ENCODE measurements around the gene TXLNA.
A peak's percentile ranks its signal among the peaks of the same experiment; 100 is the strongest.
"Not testable (repeated sequence)": the region's sequence is repeated elsewhere in the genome, so short reads cannot be mapped to it uniquely, and the experiment has no call there.

TXLNA gene

DNA sequence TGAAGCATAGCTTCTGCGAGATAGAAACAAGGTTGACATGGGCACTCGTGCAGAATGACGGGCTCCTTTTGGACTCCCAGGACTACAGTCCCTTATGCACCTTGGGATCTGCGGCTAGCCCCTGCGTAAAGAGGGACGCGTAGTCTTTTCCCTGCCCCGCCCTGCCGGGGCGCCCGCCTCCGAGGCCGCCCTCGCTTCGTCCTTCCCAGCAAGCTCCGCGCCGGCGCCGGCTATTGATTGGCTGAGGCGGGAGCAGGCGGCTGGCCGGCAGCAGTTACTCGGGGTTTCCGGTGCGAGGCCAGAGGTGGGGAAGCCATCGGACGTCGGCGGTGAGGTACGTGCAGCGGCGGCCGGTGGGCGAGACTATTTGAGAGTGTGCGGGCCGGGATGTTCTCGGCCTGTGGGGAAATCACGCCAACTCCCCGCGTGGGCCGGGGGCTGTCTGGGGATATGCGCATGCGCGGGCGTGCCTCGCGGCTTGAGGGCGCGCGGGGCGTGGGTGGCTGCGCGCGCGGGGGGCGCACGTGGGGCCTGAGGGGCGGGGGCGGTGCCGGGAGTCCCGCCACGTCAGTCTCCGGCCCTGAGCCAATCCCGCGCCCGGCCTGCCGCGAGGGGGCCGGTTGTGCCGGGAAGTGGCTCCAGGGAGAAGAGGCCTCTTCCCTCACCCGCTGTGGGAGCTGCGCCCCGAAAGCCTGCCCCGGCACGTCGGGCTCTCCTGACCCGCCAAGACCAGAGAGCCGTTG, at the start of gene TXLNA:
Gene TXLNA, plus strand, starts transcription at position 233 of the 743 bp plus-strand sequence. CDS start 671 bp downstream, outside the sequence.
- DNase-seq, result peak; percentile 90

DNA sequence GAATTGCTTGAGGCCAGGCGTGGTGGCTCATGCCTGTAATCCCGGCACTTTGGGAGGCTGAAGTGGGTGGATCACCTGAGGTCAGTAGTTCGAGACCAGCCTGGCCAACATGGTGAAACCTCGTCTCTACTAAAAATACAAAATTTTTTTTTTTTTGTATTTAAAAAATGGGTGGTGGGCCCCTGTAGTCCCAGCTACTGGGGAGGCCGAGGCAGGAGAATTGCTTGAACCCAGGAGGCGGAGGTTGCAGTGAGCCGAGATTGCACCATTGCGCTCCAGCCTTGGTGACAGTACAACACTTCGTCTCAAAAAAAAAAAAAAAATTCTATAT, 45.6 kb upstream of the TXLNA start:
- not testable (repeated sequence) for DNase-seq

- DNase-seq, result no peak
Measured at GRCh38 chr1:32137111-32137510, 42.4 kb upstream of the TXLNA start.

GRCh38 chr1:32138965-32139364, 40.5 kb upstream of the TXLNA start:
- no peak for DNase-seq

DNA sequence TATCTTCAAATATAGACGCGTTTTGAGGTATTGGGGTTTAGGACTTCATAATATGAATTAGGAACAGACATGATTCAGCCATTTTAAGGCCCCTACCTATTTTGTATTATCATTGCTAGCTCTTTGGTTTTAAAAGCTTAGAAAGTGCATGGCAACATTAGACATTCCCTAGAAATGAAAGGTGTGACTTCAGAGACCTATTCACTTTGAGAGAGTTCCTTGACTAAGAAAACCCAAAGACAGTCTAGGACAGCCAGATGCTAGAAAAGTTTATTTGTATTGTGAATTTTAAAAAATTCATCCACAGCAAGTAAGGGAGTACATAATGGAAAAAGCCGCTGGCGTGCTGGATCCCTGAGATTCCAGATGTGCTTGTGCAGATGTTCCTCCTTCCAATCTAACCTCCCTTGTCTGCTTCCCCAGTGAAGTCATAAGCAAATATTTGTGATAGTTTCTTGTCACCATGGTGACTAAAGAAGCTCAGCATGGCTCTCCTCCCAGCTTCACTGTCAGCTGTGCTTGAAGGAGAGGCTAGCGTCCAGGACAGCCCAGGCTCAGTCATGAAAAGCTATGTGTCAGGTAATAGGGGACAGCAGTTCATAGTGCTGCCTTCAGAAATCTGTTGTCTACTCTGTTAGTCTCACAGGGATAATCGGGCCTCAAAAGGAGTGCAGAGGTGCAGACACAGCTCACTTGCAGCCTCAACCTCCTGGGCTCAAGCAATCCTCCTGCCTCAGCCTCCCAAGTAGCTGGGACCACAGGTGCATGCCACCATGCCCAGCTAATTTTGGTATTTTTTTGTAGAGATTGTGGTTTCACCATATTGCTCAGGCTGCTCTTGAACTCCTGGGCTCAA, 36.8 kb upstream of the TXLNA start:
- no peak for DNase-seq

- not testable (repeated sequence) for DNase-seq
Measured at GRCh38 chr1:32143302-32143695, 36.2 kb upstream of the TXLNA start.

- no peak for DNase-seq
Measured at GRCh38 chr1:32144033-32144432, 35.4 kb upstream of the TXLNA start.

DNA sequence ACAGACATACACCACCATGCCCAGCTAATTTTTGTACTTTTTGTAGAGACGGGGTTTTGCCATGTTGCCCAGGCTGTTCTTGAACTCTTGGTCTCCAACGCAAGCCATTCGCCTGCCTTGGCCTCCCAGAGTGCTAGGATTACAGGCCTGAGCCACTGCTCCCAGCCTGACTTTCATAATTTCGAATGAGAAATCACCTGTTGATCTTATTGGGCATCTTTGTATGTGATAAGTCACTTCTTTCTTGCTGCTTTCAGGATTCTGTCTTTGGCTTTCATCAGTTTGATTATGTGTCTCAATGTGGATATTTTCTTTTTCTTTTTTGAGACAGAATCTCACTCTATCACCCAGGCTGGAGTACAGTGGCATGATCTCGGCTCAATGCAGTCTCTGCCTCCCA, 31.7 kb upstream of the TXLNA start:
- not testable (repeated sequence) for DNase-seq

DNA sequence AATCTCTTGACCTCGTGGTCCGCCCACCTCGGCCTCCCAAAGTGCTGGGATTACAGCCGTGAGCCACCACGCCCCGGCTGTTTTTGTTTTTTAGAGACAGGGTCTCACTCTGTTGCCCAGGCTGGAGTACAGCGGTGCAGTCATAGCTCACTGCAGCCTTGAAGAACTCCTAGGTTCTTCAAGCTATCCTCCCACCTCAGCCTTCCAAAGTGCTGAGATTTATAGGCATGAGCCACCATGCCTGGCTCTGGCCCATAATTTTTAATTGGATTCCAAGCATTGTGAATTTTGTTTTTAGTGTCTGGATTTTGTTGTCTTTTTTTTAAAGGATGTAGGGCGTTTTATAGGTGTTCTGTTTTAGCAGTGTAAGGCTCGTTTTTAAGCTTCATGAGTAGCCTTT, 28.6 kb upstream of the TXLNA start:
- DNase-seq, result no peak

DNA sequence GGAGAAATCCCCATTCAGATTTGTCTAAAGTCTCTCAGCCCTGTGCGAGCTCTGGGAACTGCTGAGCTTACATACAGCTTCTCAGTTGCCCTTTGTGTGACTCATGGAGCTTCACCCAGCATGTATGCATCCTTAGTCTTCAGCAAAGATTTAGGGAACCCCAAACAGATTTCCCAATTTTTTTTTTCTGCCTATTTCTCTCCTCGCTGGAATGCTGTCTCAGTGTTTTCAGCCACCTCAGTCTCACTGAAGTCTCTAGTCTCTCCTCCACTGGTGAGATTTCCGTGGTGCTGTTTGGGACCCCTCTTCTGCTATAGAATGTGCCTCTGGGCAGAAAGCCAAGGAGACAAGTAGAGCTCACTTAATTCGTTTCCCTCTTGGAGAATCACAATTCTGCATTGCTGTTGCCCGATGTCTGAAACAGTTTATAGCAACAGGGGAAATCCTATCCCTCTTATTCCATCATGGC, 28.1 kb upstream of the TXLNA start:
- no peak for DNase-seq

DNA sequence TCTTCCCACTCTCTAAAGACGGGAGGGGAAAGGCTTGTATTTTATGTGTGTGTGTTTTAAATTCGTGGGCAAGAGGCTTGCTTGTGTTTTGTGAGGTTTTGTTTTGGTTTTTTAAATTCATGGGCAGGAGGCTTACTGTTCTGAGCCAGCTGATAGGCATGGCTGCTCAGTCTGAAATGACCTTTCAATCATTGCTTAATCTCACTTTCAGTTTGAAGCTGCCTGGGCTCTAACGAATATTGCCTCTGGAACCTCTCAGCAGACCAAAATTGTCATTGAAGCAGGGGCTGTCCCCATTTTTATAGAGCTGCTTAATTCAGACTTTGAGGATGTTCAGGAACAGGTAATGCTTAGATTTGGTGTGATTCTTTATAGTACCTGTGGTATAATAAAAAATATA, 20.3 kb upstream of the TXLNA start:
- no peak for DNase-seq

DNA sequence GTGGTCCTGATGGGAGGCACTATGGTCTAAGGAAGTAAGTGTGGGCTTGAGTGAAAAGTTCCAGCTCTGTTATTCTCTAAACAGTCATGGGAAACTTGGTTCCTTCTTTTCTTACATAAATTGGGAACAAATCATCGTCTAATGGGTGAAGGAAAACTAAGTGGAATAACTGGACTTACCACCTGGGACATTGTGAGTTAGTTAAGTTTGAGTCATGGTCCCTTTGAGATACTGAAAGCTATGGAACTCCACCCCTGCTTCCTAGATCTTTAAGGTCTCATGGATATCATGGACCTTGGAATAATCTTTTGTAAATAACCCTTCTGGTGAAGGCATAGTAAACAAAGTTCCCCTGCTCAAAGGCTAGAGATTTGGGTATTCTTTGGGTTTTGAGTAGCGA, 16.1 kb upstream of the TXLNA start:
- DNase-seq, result no peak

DNA sequence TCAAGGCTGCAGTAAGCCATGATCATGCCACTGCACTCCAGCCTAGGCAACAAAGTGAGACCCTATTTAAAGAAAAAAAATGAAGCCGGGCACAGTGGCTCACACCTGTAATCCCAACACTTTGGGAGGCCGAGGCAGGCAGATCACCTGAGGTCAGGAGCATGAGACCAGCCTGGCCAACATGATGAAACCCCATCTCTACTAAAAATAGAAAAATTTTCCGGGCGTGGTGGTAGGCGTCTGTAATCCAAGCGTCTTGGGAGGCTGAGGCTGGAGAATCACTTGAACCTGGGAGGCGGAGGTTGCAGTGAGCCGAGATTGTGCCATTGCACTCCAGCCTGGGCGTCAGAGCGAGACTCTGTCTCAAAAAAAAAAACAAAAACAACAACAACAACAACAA, 13.8 kb upstream of the TXLNA start:
- not testable (repeated sequence) for DNase-seq

DNA sequence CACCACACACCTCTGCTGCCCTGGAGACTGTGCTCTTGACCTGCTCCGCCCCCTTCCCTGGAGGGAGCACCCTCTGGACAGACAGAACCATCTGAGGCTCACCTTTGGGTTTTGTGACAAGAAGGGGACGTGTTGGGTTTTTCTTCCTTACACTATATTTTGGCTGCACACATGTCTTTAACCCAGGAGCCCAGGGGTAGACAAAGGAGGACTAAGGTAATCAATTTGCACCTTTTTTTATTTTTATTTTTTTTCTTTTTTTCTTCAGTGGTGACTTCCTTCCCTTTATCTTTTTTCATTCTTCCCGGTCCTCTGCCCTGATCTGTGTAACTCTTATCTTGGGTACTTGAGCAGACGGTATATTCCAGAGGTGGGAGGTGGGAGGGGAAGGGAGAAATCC, 8.5 kb upstream of the TXLNA start:
- no peak for DNase-seq

GRCh38 chr1:32172621-32173245, 6.7 kb upstream of the TXLNA start:
- DNase-seq, result no peak

DNA sequence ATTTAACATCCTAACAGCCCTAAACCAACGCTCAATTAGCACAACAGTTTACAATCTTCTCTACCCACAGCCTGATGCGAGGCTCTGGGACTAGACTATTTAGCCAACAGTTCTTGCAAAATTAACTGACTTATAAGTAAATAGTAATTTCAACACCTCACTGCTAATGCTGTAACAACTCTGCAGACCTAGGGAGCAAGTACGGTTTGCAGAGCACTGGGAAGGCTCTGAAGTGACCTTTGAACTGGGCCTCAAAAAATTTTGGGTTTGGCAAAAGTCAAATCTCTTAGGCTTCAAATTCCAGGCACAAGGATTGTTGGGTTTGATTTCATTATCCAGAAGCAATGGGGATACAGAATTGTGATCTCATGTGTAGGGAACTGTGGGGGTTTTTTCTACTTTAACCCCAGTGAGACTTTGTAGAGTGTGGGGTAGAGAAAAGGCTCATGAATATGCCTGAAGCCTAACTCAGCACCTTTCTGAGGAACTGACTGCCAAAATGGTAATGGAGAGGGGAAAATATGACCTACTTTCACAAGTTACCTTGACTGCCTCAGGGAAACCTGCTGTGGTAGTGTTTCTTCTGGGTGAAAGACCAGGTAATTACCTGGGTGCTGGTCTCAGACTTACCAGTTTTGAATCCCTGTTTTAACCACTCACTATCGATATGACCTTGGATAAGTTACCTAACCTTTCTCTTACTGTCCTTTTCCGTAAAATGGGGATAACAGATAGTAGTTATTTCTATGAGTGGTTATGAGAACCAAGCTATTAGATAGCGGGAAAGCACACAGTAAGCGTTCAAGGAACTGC, 889 bp upstream of the TXLNA start:
- DNase-seq, result no peak

- no peak for DNase-seq
Measured at GRCh38 chr1:32179193-32179442, 357 bp upstream of the TXLNA start.

GRCh38 chr1:32180186-32181060, 948 bp downstream of the TXLNA start:
- DNase-seq, result peak; percentile 34

- no peak for DNase-seq
Measured at GRCh38 chr1:32181065-32181464, 1.6 kb downstream of the TXLNA start.

DNA sequence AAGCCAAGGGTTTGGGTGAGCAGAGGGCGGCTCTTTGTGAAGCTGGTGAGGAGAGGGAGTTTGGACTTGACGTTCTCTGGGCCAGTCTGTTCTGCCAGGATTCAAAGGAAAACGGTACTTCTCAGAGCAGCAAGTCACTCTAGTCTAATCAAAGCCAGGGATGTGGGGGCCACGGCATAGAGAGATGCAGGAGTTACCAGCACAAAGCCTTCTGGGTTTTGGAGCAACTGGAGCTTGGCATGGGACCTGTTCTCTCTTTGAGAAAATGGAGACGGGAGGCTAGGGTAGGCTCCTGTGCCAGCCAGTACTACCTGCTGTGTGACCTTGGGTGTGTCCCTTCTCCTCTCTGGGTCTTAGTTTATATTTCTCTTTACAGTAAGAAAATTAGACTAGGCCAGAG, 2.1 kb downstream of the TXLNA start:
- no peak for DNase-seq

GRCh38 chr1:32182060-32182459, 2.6 kb downstream of the TXLNA start:
- no peak for DNase-seq

- DNase-seq, result no peak
Measured at GRCh38 chr1:32184650-32185049, 5.2 kb downstream of the TXLNA start.
